GM10248 (cell line): ENCODE measurements around the gene PTRH1.

Experiments
- CTCF ChIA-PET: fragments of 300-600 bp; sonication (Branson Sonifier 250); formaldehyde crosslinking; extraction: SDS; loops from one replicate; lab custom pipeline; 2021; ENCODE audit warnings: antibody characterized with exemption; lab: Yijun Ruan, JAX
- POLR2A ChIA-PET: fragments of 350-650 bp; sonication (Branson Sonifier 250); formaldehyde crosslinking; extraction: SDS; loops from one replicate; lab custom pipeline; 2020; ENCODE audit warnings: antibody characterized with exemption; lab: Yijun Ruan, JAX
- DNase-seq: peaks from one replicate; pipeline ENCODE4 v3.0.0; 2012; ENCODE audit errors: extremely low spot score
- CTCF ChIP-seq: IDR thresholded peaks from 2 replicates; pipeline ENCODE4 v1.5.1; 2012; ENCODE audit warnings: mild to moderate bottlenecking, low read depth; ENCODE audit errors: extremely low read depth, missing control alignments, control extremely low read depth

Gene PTRH1

GRCh38 chr9:127756233-127756632, 40.8 kb upstream of the PTRH1 start:
- POLR2A ChIA-PET = no interaction called here
- CTCF ChIA-PET = interaction anchor here (1.1 to 2.9 kb wide), 3 partner anchors 11 to 21 kb away, joined by 3 to 11 read pairs (median 3); partner anchors contain the start of gene TOR2A

GRCh38 chr9:127755061-127756060, 39.9 kb upstream of the PTRH1 start:
- no peak for DNase-seq
- ChIA-PET POLR2A (no interaction called here), CTCF (interaction anchor here (1.1 to 2.9 kb wide), 4 partner anchors 12 to 114 kb away, joined by 3 to 11 read pairs (median 4); partner anchors contain the start of gene TOR2A)
- TF ChIP-seq CTCF = no peak

More at GRCh38 chr9:127756233-127756632, 40.8 kb upstream of the PTRH1 start:
- no peak for DNase-seq
- TF ChIP-seq CTCF = no peak

GRCh38 chr9:127754099-127755060, 38.9 kb upstream of the PTRH1 start:
- POLR2A ChIA-PET = no interaction called here
- CTCF ChIA-PET = interaction anchor here (1.5 to 1.8 kb wide), 2 partner anchors 115 to 166 kb away, joined by 4 to 5 read pairs; no protein-coding TSS in a partner anchor
- DNase-seq = no peak
- TF ChIP-seq CTCF = no peak

GRCh38 chr9:127753622-127754021, 38.2 kb upstream of the PTRH1 start:
- CTCF ChIA-PET = interaction anchor here (1.5 to 1.8 kb wide), 2 partner anchors 116 to 167 kb away, joined by 4 to 5 read pairs; no protein-coding TSS in a partner anchor
- no peak for DNase-seq
- POLR2A ChIA-PET = no interaction called here

GRCh38 chr9:127753148-127753547, 37.7 kb upstream of the PTRH1 start:
- ChIA-PET CTCF (interaction anchor here (1.5 to 4.2 kb wide), 2 partner anchors 18 to 168 kb away, joined by 4 to 17 read pairs; partner anchors contain the start of gene TOR2A), POLR2A (no interaction called here)
- TF ChIP-seq CTCF = no peak
- no peak for DNase-seq

More at GRCh38 chr9:127753622-127754021, 38.2 kb upstream of the PTRH1 start:
- no peak for TF ChIP-seq CTCF
